H1 (cell line): Measurements from ENCODE around the gene ZNF133. TPM values are rescaled to one million over a fixed set of nuclear protein-coding genes. Genes with fewer than 3 reads are reported as not detected.

Experiments
- CTCF ChIA-PET: fragments of 300-600 bp; sonication (Branson Sonifier 250); formaldehyde crosslinking; loops from one replicate; lab custom pipeline; 2021; ENCODE audit not compliant: partially characterized antibody; lab: Charles Lee
- POLR2A ChIA-PET: fragments of 300-600 bp; sonication (Branson Sonifier 250); formaldehyde crosslinking; loops from one replicate; lab custom pipeline; 2021; ENCODE audit warnings: inconsistent platforms; ENCODE audit not compliant: partially characterized antibody; lab: Charles Lee
- DNase-seq, 2 experiments: peaks; one replicate each; pipeline versions ENCODE4 v3.0.0 to v3.0.0-alpha.2; 2010 to 2022; ENCODE audit warnings: low spot score in 2 of 2, low read depth in 1 of 2, mixed read lengths in 1 of 2
- FAIRE-seq: peaks from 2 replicates; lab custom pipeline; 2011; peaks lifted over from hg19 to GRCh38; lab: Jason Lieb, UNC
- H2AFZ ChIP-seq: 2 replicates; pipeline ENCODE4 v1.8.1; 2012; ENCODE audit warnings: low read length, inconsistent platforms
- H2AK5ac ChIP-seq: 2 replicates; pipeline ENCODE4 v1.6.1; 2013; ENCODE audit warnings: low read depth, low read length
- H2BK120ac ChIP-seq: replicated peaks from 2 replicates; pipeline ENCODE3; 2013; ENCODE audit warnings: low read depth, low read length, inconsistent platforms
- H2BK12ac ChIP-seq: 2 replicates; pipeline ENCODE4 v1.6.1; 2013; ENCODE audit warnings: low read depth, low read length
- H2BK15ac ChIP-seq: 2 replicates; pipeline ENCODE4 v1.6.1; 2013; ENCODE audit warnings: low read length
- H2BK20ac ChIP-seq: 2 replicates; pipeline ENCODE4 v1.6.1; 2013; ENCODE audit warnings: low read length
- H2BK5ac ChIP-seq: 2 replicates; pipeline ENCODE4 v1.6.1; 2013; ENCODE audit warnings: low read depth, low read length
- H3K14ac ChIP-seq: 2 replicates; pipeline ENCODE4 v1.6.1; 2013; ENCODE audit warnings: inconsistent platforms; ENCODE audit not compliant: insufficient read length
- H3K18ac ChIP-seq: 2 replicates; pipeline ENCODE4 v1.6.1; 2013; ENCODE audit warnings: low read length; ENCODE audit errors: extremely low read depth
- H3K23ac ChIP-seq: 2 replicates; pipeline ENCODE4 v1.6.1; 2013; ENCODE audit warnings: inconsistent platforms; ENCODE audit not compliant: insufficient read length
- H3K23me2 ChIP-seq: 2 replicates; pipeline ENCODE4 v1.6.1; 2013; ENCODE audit warnings: low read depth, low read length
- H3K27ac ChIP-seq: 2 replicates; pipeline ENCODE4 v1.6.1; 2011; ENCODE audit warnings: low read depth, low read length, inconsistent platforms
- H3K27me3 ChIP-seq, 4 experiments: replicated peaks in 1 of 4; 1 replicate in 1 of 4; 2 replicates in 3 of 4; pipeline versions ENCODE4 v1.6.1 to v1.8.1; 2011 to 2013; ENCODE audit warnings: low read length in 3 of 4, mild to moderate bottlenecking in 3 of 4, inconsistent platforms in 2 of 4, mixed read lengths in 2 of 4, moderate library complexity in 1 of 4; ENCODE audit not compliant: control insufficient read depth in 3 of 4, insufficient read depth in 3 of 4; ENCODE audit errors: extremely low read depth in 1 of 4
- H3K36me3 ChIP-seq, 4 experiments: 2 replicates each; pipeline versions ENCODE4 v1.6.1 to v1.8.1; 2011 to 2013; ENCODE audit warnings: mild to moderate bottlenecking in 4 of 4, low read length in 3 of 4, moderate library complexity in 2 of 4, control low read depth in 1 of 4, inconsistent platforms in 1 of 4; ENCODE audit not compliant: insufficient read depth in 4 of 4, control insufficient read depth in 2 of 4
- H3K4ac ChIP-seq: replicated peaks from 2 replicates; pipeline ENCODE3; 2013; ENCODE audit warnings: low read length, low read depth, mixed read lengths, inconsistent platforms; ENCODE audit not compliant: insufficient read length
- H3K4me1 ChIP-seq, 4 experiments: replicated peaks in 1 of 4; 1 replicate in 1 of 4; 2 replicates in 3 of 4; pipeline versions ENCODE4 v1.6.1 to v1.8.1; 2011 to 2013; ENCODE audit warnings: low read length in 3 of 4, inconsistent platforms in 2 of 4, mixed read lengths in 1 of 4; ENCODE audit not compliant: insufficient read depth in 4 of 4, control insufficient read depth in 3 of 4
- H3K4me2 ChIP-seq, 2 experiments: 2 replicates each; pipeline versions ENCODE4 v1.6.1 to v1.8.1; 2011 to 2013; ENCODE audit warnings: low read depth in 2 of 2, low read length in 2 of 2, control low read depth in 1 of 2, inconsistent platforms in 1 of 2, mild to moderate bottlenecking in 1 of 2; ENCODE audit not compliant: insufficient read depth in 1 of 2
- H3K4me3 ChIP-seq, 4 experiments: fragments of 200-600, 300-600 bp in 1 of 4; sonication (generic), shearing (Covaris generic), sonication (Bioruptor Twin) in 1 of 4; 2 replicates each; pipeline versions ENCODE4 v1.5.1 to v1.8.1; 2011 to 2016; ENCODE audit warnings: low read length in 4 of 4, low read depth in 3 of 4, control low read depth in 2 of 4, inconsistent platforms in 2 of 4, mild to moderate bottlenecking in 2 of 4, mixed read lengths in 1 of 4, moderate library complexity in 1 of 4; ENCODE audit not compliant: insufficient read depth in 2 of 4; ENCODE audit errors: extremely low read depth in 1 of 4
- H3K56ac ChIP-seq: replicated peaks from 2 replicates; pipeline ENCODE3; 2013; ENCODE audit warnings: low read depth, mild to moderate bottlenecking, mixed read lengths, low read length, inconsistent platforms; ENCODE audit not compliant: insufficient read length
- H3K79me1 ChIP-seq: 2 replicates; pipeline ENCODE4 v1.6.1; 2013; ENCODE audit warnings: low read depth, low read length, control low read depth
- H3K79me2 ChIP-seq, 2 experiments: 2 replicates each; pipeline versions ENCODE4 v1.6.1 to v1.8.1; 2012 to 2013; ENCODE audit warnings: low read length in 2 of 2, mild to moderate bottlenecking in 2 of 2, inconsistent platforms in 1 of 2; ENCODE audit not compliant: insufficient read depth in 2 of 2, control insufficient read depth in 1 of 2
- H3K9ac ChIP-seq, 4 experiments: replicated peaks in 1 of 4; 1 replicate in 1 of 4; 2 replicates in 3 of 4; pipeline versions ENCODE4 v1.6.1 to v1.8.1; 2011 to 2013; ENCODE audit warnings: low read depth in 3 of 4, low read length in 3 of 4, control low read depth in 2 of 4, mild to moderate bottlenecking in 2 of 4, moderate library complexity in 2 of 4, inconsistent platforms in 1 of 4; ENCODE audit errors: extremely low read depth in 1 of 4
- H3K9me3 ChIP-seq, 2 experiments: 2 replicates each; pipeline versions ENCODE4 v1.6.1 to v1.8.1; 2012 to 2013; ENCODE audit warnings: mild to moderate bottlenecking in 2 of 2, moderate library complexity in 2 of 2, control low read depth in 1 of 2, inconsistent platforms in 1 of 2, low read depth in 1 of 2, low read length in 1 of 2, mixed read lengths in 1 of 2; ENCODE audit not compliant: insufficient read depth in 2 of 2
- H4K20me1 ChIP-seq, 2 experiments: replicated peaks in 1 of 2; 2 replicates each; pipeline versions ENCODE3 to v1.8.1; 2011 to 2013; ENCODE audit warnings: inconsistent platforms in 2 of 2, low read length in 2 of 2, mild to moderate bottlenecking in 1 of 2; ENCODE audit not compliant: insufficient read depth in 2 of 2, control insufficient read depth in 1 of 2
- H4K5ac ChIP-seq: 2 replicates; pipeline ENCODE4 v1.6.1; 2013; ENCODE audit warnings: low read length, low read depth, mixed read lengths, inconsistent platforms; ENCODE audit not compliant: insufficient read length
- H4K8ac ChIP-seq: 2 replicates; pipeline ENCODE4 v1.8.0; 2013; ENCODE audit warnings: mild to moderate bottlenecking, moderate library complexity, low read length, inconsistent platforms; ENCODE audit not compliant: insufficient read depth; ENCODE audit errors: extremely low read depth
- H4K91ac ChIP-seq: replicated peaks from 2 replicates; pipeline ENCODE3; 2013; ENCODE audit warnings: low read length, mixed read lengths, inconsistent platforms; ENCODE audit not compliant: insufficient read length
- TCF12 ChIP-seq: IDR thresholded peaks from 2 replicates; pipeline ENCODE4 v1.6.1; 2011; ENCODE audit warnings: low read depth, mild to moderate bottlenecking, low read length
- WGBS, 2 experiments: shearing (Covaris generic) in 1 of 2; methylation state at CpG; one replicate each; pipeline versions ENCODE4 v1.1.6 to v1.1.7; 2013 to 2015; ENCODE audit warnings: low lambda C conversion rate in 2 of 2, mixed read lengths in 2 of 2, inconsistent platforms in 1 of 2, low coverage in 1 of 2, missing lambda C conversion rate in 1 of 2; ENCODE audit not compliant: insufficient replicate concordance in 2 of 2, insufficient coverage in 1 of 2, insufficient read length in 1 of 2; ENCODE audit errors: extremely low coverage in 1 of 2, missing lambda C conversion rate in 1 of 2; 5-methylcytosine and 5-hydroxymethylcytosine counted together
- polyA plus RNA-seq, 7 experiments: library from polyadenylated mRNA; depleted of rRNA in 3 of 7; stranded (reverse) in 5 of 7; unstranded in 2 of 7; fragments of >200 nt in 5 of 7; fragments of 200-250 nt in 2 of 7; gene quantifications; 1 replicate in 5 of 7; 2 replicates in 1 of 7; 4 replicates in 1 of 7; pipeline versions ENCODE4 v1.2.1 to v1.2.3, GENCODE V29; 2011 to 2013; ENCODE audit warnings: missing spikeins in 2 of 7, mixed read lengths in 2 of 7
- total RNA-seq: library from RNA; stranded (reverse); fragmentation: NEBNext Ultra II Directional; extraction: Animal tissue kit (Norgen Biotek cat#: 25700); gene quantifications from 2 replicates; pipeline ENCODE4 v1.2.1, GENCODE V29; 2021

The ZNF133 gene
- total and polyA plus RNA-seq, 2 of the 8 experiments (the other 6 are each of a cell fraction or from before 2014, with no cell fraction given), result 12.1 to 15.8 TPM

DNA sequence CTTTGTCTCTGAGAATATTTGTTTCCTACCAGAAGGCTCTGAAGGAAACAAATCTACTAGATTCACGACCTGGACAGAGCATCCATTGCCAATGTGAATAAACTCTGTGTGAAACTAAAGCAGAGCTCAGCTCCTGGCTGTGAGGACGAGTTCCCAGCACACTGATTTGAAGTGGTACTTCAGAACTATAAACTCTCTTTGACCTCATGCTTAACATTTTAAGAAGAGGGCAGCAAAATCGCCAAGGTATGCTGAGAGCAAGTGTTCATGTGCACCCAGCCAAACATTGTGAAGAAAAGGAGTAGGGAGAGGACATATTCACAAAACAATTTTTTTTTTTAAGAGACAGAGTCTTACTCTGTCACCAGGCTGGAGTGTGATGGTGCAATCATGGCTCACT, 33.7 kb upstream of the ZNF133 start:
- Histone ChIP-seq H2BK5ac (no peak overlapping the region), H2AFZ (no peak overlapping the region), H3K79me2 (no peaks in the 10 kb centered on the region), H3K9ac (no peak overlapping the region), H3K9me3 (no peaks in the 10 kb centered on the region), H2AK5ac (no peak overlapping the region), H3K4me1 (no peaks in the 10 kb centered on the region), H4K20me1 (no peaks in the 10 kb centered on the region), H3K23me2 (no peaks in the 10 kb centered on the region), H3K4ac (no peak overlapping the region), H3K27me3 (no peaks in the 10 kb centered on the region), H3K23ac (no peak overlapping the region), H3K4me2 (no peak overlapping the region), H3K18ac (no peak overlapping the region), H4K5ac (no peak overlapping the region), H2BK12ac (no peak overlapping the region), H2BK15ac (no peak overlapping the region)
- DNase-seq (no peak), FAIRE-seq (no peak)
- ChIA-PET POLR2A (interaction anchor here (0.6 kb wide), 1 partner anchor 25 kb away, joined by 3 read pairs; no protein-coding TSS in a partner anchor), CTCF (interaction anchor here (0.7 to 1.1 kb wide), 2 partner anchors 22 to 41 kb away, joined by 3 to 4 read pairs; no protein-coding TSS in a partner anchor)
- 75% methylated on average over 3 of the region's 3 CpGs; no CpG with 5 or more reads in 1 of the 2 experiments for WGBS, 2 experiments
- no peak for TF ChIP-seq TCF12
- TF ChIP-seq, all 59 proteins: peak for 0
- H3K14ac ChIP-seq, result no peak overlapping the region
- H3K27ac ChIP-seq, result no peak overlapping the region
- no peak overlapping the region for H4K91ac ChIP-seq
- no peak overlapping the region for H2BK20ac ChIP-seq
- no peak overlapping the region for H3K56ac ChIP-seq
- H3K79me1 ChIP-seq, result no peaks in the 10 kb centered on the region
- H3K4me3 ChIP-seq, result no peak overlapping the region
- H2BK120ac ChIP-seq, result no peak overlapping the region
- H4K8ac ChIP-seq, result no peak overlapping the region
- no peaks in the 10 kb centered on the region for H3K36me3 ChIP-seq
